K562 (cell line): ENCODE data around the gene B4GALT1. TPM values are rescaled to one million over a fixed set of nuclear protein-coding genes. Genes with fewer than 3 reads are reported as not detected.

Experiments used
- ATAC-seq: fragments of 200-7000 bp; cut with Tn5 transposase; 3 replicates; pipeline ENCODE4 v1.9.1; 2020; ENCODE audit warnings: moderate library complexity
- BruUV-seq: library from RNA; stranded (reverse); fragments of 400-500 nt; replicated peaks from 2 replicates; lab custom pipeline; 2021; lab: Mats Ljungman, UMichigan
- CTCF ChIA-PET: fragments of 300-600 bp; formaldehyde crosslinking; extraction: SDS; loops from one replicate; lab custom pipeline; 2021; ENCODE audit warnings: low intra/inter-chr PET ratio; lab: Yijun Ruan, JAX
- POLR2A ChIA-PET: fragments of 300-600, 350-650 bp; sonication (Branson Sonifier 250); formaldehyde crosslinking; extraction: SDS; loops from one replicate; lab custom pipeline; 2021; ENCODE audit warnings: antibody characterized with exemption, inconsistent platforms; lab: Yijun Ruan, JAX
- DNase-seq, 4 experiments: peaks; one replicate each; pipeline versions ENCODE4 v3.0.0 to v3.0.0-alpha.2; 2011 to 2018; ENCODE audit warnings: low spot score in 3 of 4, mixed read lengths in 3 of 4; ENCODE audit errors: extremely low read depth in 1 of 4
- FAIRE-seq: peaks from 2 replicates; lab custom pipeline; 2011; peaks lifted over from hg19 to GRCh38; lab: Jason Lieb, UNC
- H2AFZ ChIP-seq: 2 replicates; pipeline ENCODE4 v1.6.0; 2011; ENCODE audit warnings: low read depth, low read length, control low read depth, inconsistent platforms
- H3K27ac ChIP-seq: fragments of 200-600 bp; 3 replicates; pipeline ENCODE4 v1.8.0; 2011; ENCODE audit warnings: low read depth, mild to moderate bottlenecking, control low read depth, inconsistent platforms, low read length, moderate library complexity, mixed read lengths; ENCODE audit errors: extremely low read depth
- H3K27me3 ChIP-seq, 2 experiments: fragments of 300-600 bp in 1 of 2; 2 replicates in 1 of 2; 3 replicates in 1 of 2; pipeline versions ENCODE4 v1.6.0 to v1.8.0; 2011; ENCODE audit warnings: inconsistent platforms in 2 of 2, low read length in 2 of 2, mild to moderate bottlenecking in 1 of 2, mixed read lengths in 1 of 2, moderate library complexity in 1 of 2; ENCODE audit not compliant: control insufficient read depth in 2 of 2, insufficient read depth in 2 of 2
- H3K36me3 ChIP-seq: fragments of 300-600 bp; 3 replicates; pipeline ENCODE4 v1.8.0; 2011; ENCODE audit warnings: mild to moderate bottlenecking, low read length, inconsistent platforms; ENCODE audit not compliant: control insufficient read depth, insufficient read depth
- H3K4me1 ChIP-seq, 2 experiments: fragments of 200-600 bp in 1 of 2; replicated peaks in 1 of 2; 2 replicates in 1 of 2; 3 replicates in 1 of 2; pipeline versions ENCODE4 v1.5.1 to v1.8.0; 2011; ENCODE audit warnings: inconsistent platforms in 2 of 2, low read length in 2 of 2, mild to moderate bottlenecking in 1 of 2, mixed read lengths in 1 of 2, moderate library complexity in 1 of 2; ENCODE audit not compliant: control insufficient read depth in 2 of 2, insufficient read depth in 2 of 2
- H3K4me2 ChIP-seq: 2 replicates; pipeline ENCODE4 v1.6.1; 2011; ENCODE audit warnings: low read length, control low read depth, inconsistent platforms, mixed read lengths; ENCODE audit not compliant: insufficient read depth
- H3K4me3 ChIP-seq: fragments of 200-600 bp; sonication (generic), shearing (Covaris generic); 2 replicates; pipeline ENCODE4 v1.5.1; 2016; ENCODE audit warnings: control low read depth, inconsistent platforms
- H3K79me2 ChIP-seq: fragments of 200-600 bp; 3 replicates; pipeline ENCODE4 v1.8.0; 2011; ENCODE audit warnings: low read length, inconsistent platforms; ENCODE audit not compliant: control insufficient read depth, insufficient read depth
- H3K9ac ChIP-seq, 2 experiments: 2 replicates each; pipeline versions ENCODE4 v1.6.0 to v1.6.1; 2011; ENCODE audit warnings: low read depth in 2 of 2, low read length in 2 of 2, control low read depth in 1 of 2, inconsistent platforms in 1 of 2, mild to moderate bottlenecking in 1 of 2, mixed read lengths in 1 of 2; ENCODE audit not compliant: insufficient read depth in 1 of 2
- H3K9me1 ChIP-seq: one replicate; pipeline ENCODE4 v1.6.0; 2011; ENCODE audit warnings: inconsistent platforms, mild to moderate bottlenecking, low read length, moderate library complexity; ENCODE audit not compliant: control insufficient read depth, insufficient read depth
- H3K9me3 ChIP-seq: replicated peaks from 2 replicates; pipeline ENCODE4 v1.5.1; 2011; ENCODE audit warnings: low read depth, low read length, inconsistent platforms; ENCODE audit not compliant: control insufficient read depth, insufficient read depth
- H4K20me1 ChIP-seq: replicated peaks from 2 replicates; pipeline ENCODE4 v1.6.1; 2011; ENCODE audit warnings: low read length, inconsistent platforms, mixed read lengths; ENCODE audit not compliant: control insufficient read depth, insufficient read depth
- DMBX1 ChIP-seq: fragments of 250-450 bp; sonication (Bioruptor Pico); IDR thresholded peaks from 2 replicates; pipeline ENCODE4 v1.8.0; 2022; ENCODE audit warnings: inconsistent platforms, mild to moderate bottlenecking, moderate library complexity, borderline replicate concordance
- STAT5B ChIP-seq: fragments of 250-450 bp; sonication (Bioruptor Pico); IDR thresholded peaks from 2 replicates; pipeline ENCODE4 v1.8.0; 2021; ENCODE audit warnings: mild to moderate bottlenecking, inconsistent platforms
- THRAP3 ChIP-seq: fragments of 450-650 bp; IDR thresholded peaks from 2 replicates; pipeline ENCODE4 v1.6.1; 2016; ENCODE audit warnings: mild to moderate bottlenecking, inconsistent platforms, borderline replicate concordance
- WGBS: fragments of 100-300 bp; shearing (Covaris generic); methylation state at CpG from one replicate; pipeline ENCODE4 v1.1.6; 2016; ENCODE audit warnings: low coverage, mixed read lengths; ENCODE audit not compliant: insufficient coverage; ENCODE audit errors: missing lambda C conversion rate; 5-methylcytosine and 5-hydroxymethylcytosine counted together
- in situ Hi-C: fragments of 300-500 bp; cut with MboI; formaldehyde crosslinking; loops from 4 replicates; pipeline ENCODE4 v1.15.0; 2018; ENCODE audit warnings: inconsistent platforms, mixed read lengths
- intact Hi-C: fragments of 100-400 bp; cut with micrococcal nuclease; formaldehyde crosslinking; loops from 2 replicates; pipeline ENCODE4 v1.14.2; 2022
- polyA plus RNA-seq, 8 experiments: library from polyadenylated mRNA; depleted of rRNA in 4 of 8; stranded (reverse) in 5 of 8; unstranded in 3 of 8; fragments of >200 nt; fragmentation: Nextera tagmentation in 2 of 8; fragmentation: Illumina TruSeq in 1 of 8; extraction: Ambion mirVana in 2 of 8; extraction: Trizol in 1 of 8; gene quantifications; 2 replicates each; pipeline versions ENCODE4 v1.2.1 to v1.2.3, GENCODE V29; 2011 to 2014; ENCODE audit warnings: inconsistent platforms in 1 of 8, missing spikeins in 1 of 8
- total RNA-seq, 7 experiments: library from RNA; depleted of rRNA in 6 of 7; stranded (reverse); fragments of >200 nt in 6 of 7; fragmentation: Illumina TruSeq in 2 of 7; extraction: Trizol in 2 of 7; gene quantifications; 2 replicates each; pipeline versions ENCODE4 v1.2.1 to v1.2.3, GENCODE V29; 2011 to 2021; ENCODE audit warnings: low replicate concordance in 1 of 7

B4GALT1 gene
- total and polyA plus RNA-seq, 9 of the 15 experiments (the other 6 are each of a cell fraction or from before 2014, with no cell fraction given), result 4.1 to 26.8 (median 7.1) TPM

DNA sequence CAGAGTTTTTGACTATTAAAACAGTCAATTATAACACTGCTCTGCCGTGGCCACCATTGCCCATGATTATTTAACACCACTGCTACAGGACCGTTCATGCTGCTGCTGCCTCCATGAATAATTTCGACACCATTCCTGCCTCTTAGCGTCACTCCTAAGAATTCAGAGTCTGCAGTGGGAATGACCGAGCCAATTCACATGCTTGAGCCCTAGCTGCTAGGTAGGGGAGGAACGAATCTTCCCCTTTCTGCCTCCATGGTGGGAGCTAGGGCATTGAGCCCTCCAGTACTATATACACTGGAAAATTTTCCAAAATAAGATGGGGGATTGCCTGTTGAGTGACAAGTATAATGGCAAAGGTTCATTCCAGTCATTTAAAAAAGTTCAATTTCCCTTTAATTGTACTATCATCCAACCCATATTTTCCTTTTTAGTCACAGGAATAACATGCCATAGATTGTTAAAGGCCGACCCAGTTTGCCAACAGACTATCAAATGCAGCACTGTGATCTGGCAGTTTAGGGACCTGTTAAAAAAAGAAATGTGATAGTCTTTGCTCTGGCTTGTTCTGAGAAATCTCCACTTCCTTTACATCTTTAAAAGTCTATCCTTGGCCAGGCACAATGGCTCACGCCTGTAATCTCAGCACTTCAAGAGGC lies 13.5 kb upstream of the B4GALT1 start:
- WGBS, result 13% methylated on average over 8 of the region's 8 CpGs
- Histone ChIP-seq H3K79me2 (no peaks in the 10 kb centered on the region), H3K4me3 (no peak overlapping the region), H4K20me1 (no peaks in the 10 kb centered on the region), H3K9ac (no peak overlapping the region), H3K4me1 (peaks cover 4 to 11% of the 10 kb centered on the region in 2 experiments; a peak in 3 of 5 replicates), H3K36me3 (no peaks in the 10 kb centered on the region), H3K27me3 (no peaks in the 10 kb centered on the region), H3K27ac (no peak overlapping the region), H3K9me3 (no peaks in the 10 kb centered on the region), H2AFZ (no peak overlapping the region), H3K9me1 (no peaks in the 10 kb centered on the region), H3K4me2 (no peak overlapping the region)
- no peak for DNase-seq
- POLR2A ChIA-PET, result interaction anchor here (0.7 kb wide), 1 partner anchor 104 kb away, joined by 4 read pairs; the partner anchor contains the start of gene SMU1
- TF ChIP-seq THRAP3 (no peak), STAT5B (CRISPR knock-in tag) (no peak), DMBX1 (CRISPR knock-in tag) (no peak)
- BruUV-seq, result no TSS peak
- ATAC-seq, result no peak
- FAIRE-seq, result no peak
- CTCF ChIA-PET, result no interaction called here
- in situ Hi-C loops (no loop called here), intact Hi-C loops (no loop called here)
